ENCODE results near the gene HDAC1. TPM values are rescaled to one million over a fixed set of nuclear protein-coding genes. Genes with fewer than 3 reads are reported as not detected.
"Not testable (repeated sequence)": the region's sequence is repeated elsewhere in the genome, so short reads cannot be mapped to it uniquely, and the experiment has no call there.

HDAC1 gene
- polyA plus RNA-seq, 3 donors from 2014 or later: 151 to 195 (median 169) TPM

- H3K27ac Mint-ChIP-seq: peak overlapping the region in 1 of 6 donors; percentile 83
Observed at GRCh38 chr1:32286763-32287162, 5.1 kb upstream of the HDAC1 start.

GRCh38 chr1:32289256-32289655 lies 2.6 kb upstream of the HDAC1 start:
- Mint-ChIP-seq H3K9me3 (no peaks in the 10 kb centered on the region), H3K4me1 (peaks cover 20 to 26% of the 10 kb centered on the region in 2 donors), H3K4me3 (no peak overlapping the region), H3K27ac (peak overlapping the region in 3 of 6 donors; percentile 58 to 76 (median 74)), H3K27me3 (ENCODE audit: low read depth in 3 of 3) (peaks cover 0 to 14% (median 8%) of the 10 kb centered on the region in 3 donors), H3K36me3 (peaks cover 4 to 18% (median 7%) of the 10 kb centered on the region in 3 donors)
- DNase-seq: no peak

More at GRCh38 chr1:32286763-32287162, 5.1 kb upstream of the HDAC1 start:
- Mint-ChIP-seq H3K4me1 (peaks cover 14 to 16% of the 10 kb centered on the region in 2 donors), H3K36me3 (peaks cover 4 to 22% (median 7%) of the 10 kb centered on the region in 3 donors), H3K9me3 (no peaks in the 10 kb centered on the region), H3K27me3 (ENCODE audit: low read depth in 3 of 3) (peaks cover 0 to 5% (median 0%) of the 10 kb centered on the region in 3 donors), H3K4me3 (no peak overlapping the region)
- DNase-seq: no peak

GRCh38 chr1:32291145-32291707 lies 657 bp upstream of the HDAC1 start:
- H3K4me1 Mint-ChIP-seq: peaks cover 38 to 42% of the 10 kb centered on the region in 2 donors
- peak overlapping the region; percentile 94 to 100 (median 99) for H3K4me3 Mint-ChIP-seq
- peaks cover 0 to 14% (median 8%) of the 10 kb centered on the region in 3 donors for H3K27me3 Mint-ChIP-seq (ENCODE audit: low read depth in 3 of 3)
- H3K36me3 Mint-ChIP-seq: peaks cover 4% of the 10 kb centered on the region in 3 donors
- no peak for DNase-seq
- no peaks in the 10 kb centered on the region for H3K9me3 Mint-ChIP-seq
- H3K27ac Mint-ChIP-seq: peak overlapping the region; percentile 77 to 99 (median 93)

- H3K36me3 Mint-ChIP-seq; H3K27me3 Mint-ChIP-seq (ENCODE audit: low read depth in 3 of 3); H3K9me3 Mint-ChIP-seq; H3K27ac Mint-ChIP-seq; DNase-seq; H3K4me3 Mint-ChIP-seq: not testable (repeated sequence)
- peaks cover 55 to 59% of the 10 kb centered on the region in 2 donors for H3K4me1 Mint-ChIP-seq
Observed at GRCh38 chr1:32298211-32298610, 6.3 kb downstream of the HDAC1 start.

GRCh38 chr1:32299327-32299726 lies 7.4 kb downstream of the HDAC1 start:
- H3K9me3 Mint-ChIP-seq: no peaks in the 10 kb centered on the region
- no peak for DNase-seq
- H3K27me3 Mint-ChIP-seq (ENCODE audit: low read depth in 3 of 3): peaks cover 0 to 1% (median 0%) of the 10 kb centered on the region in 3 donors
- H3K27ac Mint-ChIP-seq: peak overlapping the region in 2 of 6 donors; percentile 23 to 48
- H3K4me1 Mint-ChIP-seq: peaks cover 56 to 62% of the 10 kb centered on the region in 2 donors
- H3K4me3 Mint-ChIP-seq: no peak overlapping the region
- H3K36me3 Mint-ChIP-seq: peaks cover 5 to 6% (median 6%) of the 10 kb centered on the region in 3 donors

GRCh38 chr1:32303358-32303757 lies 11.5 kb downstream of the HDAC1 start:
- no peak overlapping the region for H3K4me3 Mint-ChIP-seq
- H3K27me3 Mint-ChIP-seq (ENCODE audit: low read depth in 3 of 3): peaks cover 0 to 1% (median 0%) of the 10 kb centered on the region in 3 donors
- peaks cover 14 to 19% (median 17%) of the 10 kb centered on the region in 3 donors for H3K36me3 Mint-ChIP-seq
- H3K4me1 Mint-ChIP-seq: peaks cover 39 to 67% of the 10 kb centered on the region in 2 donors
- no peak for DNase-seq
- H3K27ac Mint-ChIP-seq: peak overlapping the region in 1 of 6 donors; percentile 12
- no peaks in the 10 kb centered on the region for H3K9me3 Mint-ChIP-seq

GRCh38 chr1:32303997-32304622 lies 12.2 kb downstream of the HDAC1 start:
- Mint-ChIP-seq H3K9me3 (no peaks in the 10 kb centered on the region), H3K4me3 (no peak overlapping the region), H3K36me3 (peaks cover 14 to 19% (median 17%) of the 10 kb centered on the region in 3 donors), H3K27ac (peak overlapping the region; percentile 6 to 67 (median 32)), H3K27me3 (ENCODE audit: low read depth in 3 of 3) (peaks cover 0 to 1% (median 0%) of the 10 kb centered on the region in 3 donors), H3K4me1 (peaks cover 39 to 69% of the 10 kb centered on the region in 2 donors)
- DNase-seq: no peak

GRCh38 chr1:32305310-32305709 lies 13.4 kb downstream of the HDAC1 start:
- Mint-ChIP-seq H3K9me3 (no peaks in the 10 kb centered on the region), H3K4me3 (no peak overlapping the region), H3K27me3 (ENCODE audit: low read depth in 3 of 3) (peaks cover 0 to 1% (median 0%) of the 10 kb centered on the region in 3 donors), H3K4me1 (peaks cover 37 to 69% of the 10 kb centered on the region in 2 donors), H3K36me3 (peaks cover 14 to 19% (median 17%) of the 10 kb centered on the region in 3 donors), H3K27ac (peak overlapping the region in 1 of 6 donors; percentile 10)
- DNase-seq: no peak

- Mint-ChIP-seq H3K27ac (peak overlapping the region in 1 of 6 donors; percentile 22), H3K4me1 (peaks cover 45 to 74% of the 10 kb centered on the region in 2 donors), H3K4me3 (no peak overlapping the region), H3K9me3 (no peaks in the 10 kb centered on the region), H3K27me3 (ENCODE audit: low read depth in 3 of 3) (no peaks in the 10 kb centered on the region), H3K36me3 (peaks cover 14 to 19% (median 17%) of the 10 kb centered on the region in 3 donors)
- DNase-seq: no peak
Observed at GRCh38 chr1:32307324-32307723, 15.4 kb downstream of the HDAC1 start.

GRCh38 chr1:32309960-32310359 lies 18.1 kb downstream of the HDAC1 start:
- no peak for DNase-seq
- H3K4me1 Mint-ChIP-seq: peaks cover 45 to 76% of the 10 kb centered on the region in 2 donors
- H3K4me3 Mint-ChIP-seq: no peak overlapping the region
- no peaks in the 10 kb centered on the region for H3K27me3 Mint-ChIP-seq (ENCODE audit: low read depth in 3 of 3)
- H3K36me3 Mint-ChIP-seq: peaks cover 7 to 14% (median 11%) of the 10 kb centered on the region in 3 donors
- H3K27ac Mint-ChIP-seq: peak overlapping the region in 5 of 6 donors; percentile 43 to 69 (median 53)
- no peaks in the 10 kb centered on the region for H3K9me3 Mint-ChIP-seq

- H3K4me3 Mint-ChIP-seq: no peak overlapping the region
Observed at GRCh38 chr1:32311709-32312393, 20.0 kb downstream of the HDAC1 start.

GRCh38 chr1:32316903-32317277 lies 25.0 kb downstream of the HDAC1 start:
- DNase-seq: no peak
- Mint-ChIP-seq H3K4me3 (no peak overlapping the region), H3K36me3 (peaks cover 0 to 12% (median 8%) of the 10 kb centered on the region in 3 donors)

More at GRCh38 chr1:32311709-32312393, 20.0 kb downstream of the HDAC1 start:
- Mint-ChIP-seq H3K36me3 (peaks cover 0 to 12% (median 9%) of the 10 kb centered on the region in 3 donors), H3K4me1 (peaks cover 48 to 72% of the 10 kb centered on the region in 2 donors), H3K9me3 (no peaks in the 10 kb centered on the region), H3K27me3 (ENCODE audit: low read depth in 3 of 3) (no peaks in the 10 kb centered on the region), H3K27ac (peak overlapping the region; percentile 9 to 88 (median 70))
- DNase-seq: no peak

GRCh38 chr1:32318127-32318869 lies 26.4 kb downstream of the HDAC1 start:
- Mint-ChIP-seq H3K4me1 (peaks cover 33 to 49% of the 10 kb centered on the region in 2 donors), H3K27ac (peak overlapping the region in 3 of 6 donors; percentile 10 to 19 (median 11)), H3K9me3 (no peaks in the 10 kb centered on the region), H3K27me3 (ENCODE audit: low read depth in 3 of 3) (peaks cover 0 to 3% (median 0%) of the 10 kb centered on the region in 3 donors), H3K4me3 (peak overlapping the region in 1 of 5 donors; percentile 33), H3K36me3 (peaks cover 0 to 12% (median 8%) of the 10 kb centered on the region in 3 donors)
- no peak for DNase-seq

More at GRCh38 chr1:32316903-32317277, 25.0 kb downstream of the HDAC1 start:
- Mint-ChIP-seq H3K4me1 (peaks cover 26 to 42% of the 10 kb centered on the region in 2 donors), H3K27ac (peak overlapping the region in 2 of 6 donors; percentile 24 to 61), H3K9me3 (no peaks in the 10 kb centered on the region), H3K27me3 (ENCODE audit: low read depth in 3 of 3) (peaks cover 0 to 3% (median 0%) of the 10 kb centered on the region in 3 donors)
